RWPE2 (cell line): ENCODE data around the gene INHBB.
A peak's percentile ranks its signal among the peaks of the same experiment; 100 is the strongest.

ENCODE experiments used
- ATAC-seq: fragments of 200-7000 bp; cut with Tn5 transposase; 3 replicates; pipeline ENCODE4 v1.9.1; 2021; ENCODE audit warnings: low read depth
- DNase-seq: peaks from one replicate; pipeline ENCODE4 v3.0.0-alpha.2; 2020; ENCODE audit warnings: low spot score
- H3K27ac ChIP-seq: fragments of 450-650 bp; 2 replicates; pipeline ENCODE4 v1.5.1; 2017; ENCODE audit warnings: mild to moderate bottlenecking; ENCODE audit not compliant: poor library complexity, severe bottlenecking
- H3K27me3 ChIP-seq: fragments of 250-450 bp; sonication (Bioruptor Pico); 2 replicates; pipeline ENCODE4 v1.5.1; 2021; ENCODE audit warnings: mild to moderate bottlenecking, moderate library complexity; ENCODE audit not compliant: insufficient read depth, poor library complexity, severe bottlenecking
- H3K36me3 ChIP-seq: fragments of 250-450 bp; sonication (Bioruptor Pico); 2 replicates; pipeline ENCODE4 v1.5.1; 2020; ENCODE audit warnings: low read depth, mild to moderate bottlenecking, moderate library complexity
- H3K4me1 ChIP-seq: fragments of 250-450 bp; sonication (Bioruptor Pico); 2 replicates; pipeline ENCODE4 v1.5.1; 2021; ENCODE audit warnings: mild to moderate bottlenecking, moderate library complexity; ENCODE audit not compliant: insufficient read depth, poor library complexity, severe bottlenecking
- H3K4me3 ChIP-seq: fragments of 250-450 bp; sonication (Bioruptor Pico); 2 replicates; pipeline ENCODE4 v1.5.1; 2021; ENCODE audit warnings: mild to moderate bottlenecking, moderate library complexity; ENCODE audit not compliant: severe bottlenecking
- H3K9me3 ChIP-seq: fragments of 250-450 bp; sonication (Bioruptor Pico); 2 replicates; pipeline ENCODE4 v1.5.1; 2021; ENCODE audit warnings: mild to moderate bottlenecking, moderate library complexity; ENCODE audit not compliant: severe bottlenecking
- TF ChIP-seq, protein P1 (sequence below): fragments of 450-650 bp; IDR thresholded peaks from one replicate; pipeline ENCODE4 v1.5.1; 2017; ENCODE audit warnings: mild to moderate bottlenecking, moderate library complexity; ENCODE audit not compliant: poor library complexity, severe bottlenecking

The INHBB gene

DNA sequence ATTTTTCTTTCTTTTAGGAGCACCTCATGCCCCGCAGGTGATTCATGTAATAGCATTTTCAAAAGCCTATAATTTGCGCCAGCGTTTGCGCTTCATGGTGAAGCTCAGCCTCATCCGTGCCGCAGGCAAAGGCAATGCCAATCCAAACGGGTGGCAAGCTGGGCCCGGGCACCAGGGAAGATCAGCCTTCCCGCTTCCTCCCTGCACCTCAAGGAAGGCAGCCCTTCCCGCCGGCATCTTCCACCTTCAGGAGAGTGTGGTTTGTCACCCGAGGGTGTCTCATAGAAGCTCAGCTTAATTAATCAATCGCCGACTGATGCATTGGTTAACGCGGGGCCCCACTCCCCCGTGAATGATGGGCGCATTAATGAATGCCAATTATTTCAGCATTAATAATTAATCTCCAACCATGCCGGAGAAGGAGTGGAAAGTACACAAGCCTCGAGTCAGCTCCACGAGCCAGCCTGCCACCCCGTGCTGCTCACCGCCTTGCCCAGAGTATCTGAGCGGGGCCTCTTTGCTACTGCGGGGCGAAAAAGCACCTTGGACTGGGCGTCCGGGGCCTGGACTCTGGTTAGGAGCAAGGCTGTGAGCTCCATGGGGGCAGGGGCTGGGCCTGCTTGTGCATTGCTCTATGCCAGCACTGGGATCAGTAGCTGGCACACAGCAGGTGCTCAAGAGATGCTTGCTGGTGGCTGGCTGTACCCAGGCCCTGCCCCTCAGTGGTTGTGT is 13.0 kb downstream of the INHBB start:
- Histone ChIP-seq H3K4me3 (no peak overlapping the region), H3K9me3 (no peaks in the 10 kb centered on the region), H3K27me3 (no peaks in the 10 kb centered on the region), H3K27ac (no peak overlapping the region), H3K36me3 (no peaks in the 10 kb centered on the region), H3K4me1 (no peaks in the 10 kb centered on the region)
- DNase-seq (no peak), ATAC-seq (no peak)
- TF ChIP-seq, protein P1, sequence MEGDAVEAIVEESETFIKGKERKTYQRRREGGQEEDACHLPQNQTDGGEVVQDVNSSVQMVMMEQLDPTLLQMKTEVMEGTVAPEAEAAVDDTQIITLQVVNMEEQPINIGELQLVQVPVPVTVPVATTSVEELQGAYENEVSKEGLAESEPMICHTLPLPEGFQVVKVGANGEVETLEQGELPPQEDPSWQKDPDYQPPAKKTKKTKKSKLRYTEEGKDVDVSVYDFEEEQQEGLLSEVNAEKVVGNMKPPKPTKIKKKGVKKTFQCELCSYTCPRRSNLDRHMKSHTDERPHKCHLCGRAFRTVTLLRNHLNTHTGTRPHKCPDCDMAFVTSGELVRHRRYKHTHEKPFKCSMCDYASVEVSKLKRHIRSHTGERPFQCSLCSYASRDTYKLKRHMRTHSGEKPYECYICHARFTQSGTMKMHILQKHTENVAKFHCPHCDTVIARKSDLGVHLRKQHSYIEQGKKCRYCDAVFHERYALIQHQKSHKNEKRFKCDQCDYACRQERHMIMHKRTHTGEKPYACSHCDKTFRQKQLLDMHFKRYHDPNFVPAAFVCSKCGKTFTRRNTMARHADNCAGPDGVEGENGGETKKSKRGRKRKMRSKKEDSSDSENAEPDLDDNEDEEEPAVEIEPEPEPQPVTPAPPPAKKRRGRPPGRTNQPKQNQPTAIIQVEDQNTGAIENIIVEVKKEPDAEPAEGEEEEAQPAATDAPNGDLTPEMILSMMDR = no peak

DNA sequence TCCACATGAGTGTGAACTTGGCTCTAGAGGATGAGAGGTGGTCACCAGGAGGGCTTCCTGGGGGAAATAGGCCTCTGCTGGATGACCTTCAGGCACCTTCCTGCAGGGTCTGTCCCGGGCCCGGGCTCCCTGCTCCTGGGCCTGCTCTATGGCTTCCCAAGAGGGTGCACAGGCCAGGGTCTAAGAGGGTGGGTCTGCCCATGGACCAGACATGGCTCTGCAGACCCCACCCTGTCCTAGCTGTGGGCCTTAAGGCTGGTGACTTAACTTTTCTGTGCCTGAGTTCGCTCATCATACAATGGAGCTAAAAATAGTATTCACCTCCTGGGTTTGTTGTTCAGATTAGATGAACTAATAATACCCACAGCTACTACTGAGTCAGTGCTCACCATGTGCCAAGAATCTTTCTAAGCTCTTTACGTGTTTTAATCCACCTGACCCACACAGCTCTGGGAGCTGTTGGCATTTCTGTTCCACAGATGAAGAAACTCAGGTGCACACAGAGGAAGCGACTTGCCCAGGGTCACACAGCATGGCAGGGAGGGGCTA is 14.4 kb downstream of the INHBB start:
- no peak overlapping the region for H3K27ac ChIP-seq
- H3K27me3 ChIP-seq = no peaks in the 10 kb centered on the region
- no peak overlapping the region for H3K4me3 ChIP-seq
- no peaks in the 10 kb centered on the region for H3K36me3 ChIP-seq
- no peaks in the 10 kb centered on the region for H3K9me3 ChIP-seq
- H3K4me1 ChIP-seq = no peaks in the 10 kb centered on the region
- peak; percentile 23; the same call in 1 of the 3 replicates for ATAC-seq
- TF ChIP-seq, protein P1 = no peak
- DNase-seq = no peak

DNA sequence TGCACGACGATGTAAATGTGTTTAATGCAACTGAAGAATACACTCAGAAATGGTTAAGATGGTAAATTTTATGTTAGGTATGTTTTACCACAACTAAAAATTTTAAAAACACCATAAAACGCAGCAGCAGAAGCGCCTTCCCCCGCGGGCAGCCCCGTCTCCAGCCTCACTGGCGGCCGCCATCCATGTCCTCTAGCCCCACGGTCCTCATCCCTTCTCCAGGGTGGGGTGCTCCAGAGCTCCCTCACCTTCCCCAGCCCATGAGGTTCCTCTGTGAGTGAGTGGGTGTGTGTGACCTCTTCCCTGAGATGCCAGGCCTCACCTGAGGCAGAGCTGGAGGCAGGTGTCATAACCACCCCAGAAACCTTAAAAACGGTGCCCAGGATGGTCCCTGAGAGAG is 17.0 kb downstream of the INHBB start:
- Histone ChIP-seq H3K4me3 (no peak overlapping the region), H3K36me3 (no peaks in the 10 kb centered on the region), H3K27ac (no peak overlapping the region), H3K4me1 (peaks cover 1% of the 10 kb centered on the region), H3K27me3 (no peaks in the 10 kb centered on the region), H3K9me3 (no peaks in the 10 kb centered on the region)
- ATAC-seq = no peak
- TF ChIP-seq, protein P1 = no peak
- DNase-seq = no peak

DNA sequence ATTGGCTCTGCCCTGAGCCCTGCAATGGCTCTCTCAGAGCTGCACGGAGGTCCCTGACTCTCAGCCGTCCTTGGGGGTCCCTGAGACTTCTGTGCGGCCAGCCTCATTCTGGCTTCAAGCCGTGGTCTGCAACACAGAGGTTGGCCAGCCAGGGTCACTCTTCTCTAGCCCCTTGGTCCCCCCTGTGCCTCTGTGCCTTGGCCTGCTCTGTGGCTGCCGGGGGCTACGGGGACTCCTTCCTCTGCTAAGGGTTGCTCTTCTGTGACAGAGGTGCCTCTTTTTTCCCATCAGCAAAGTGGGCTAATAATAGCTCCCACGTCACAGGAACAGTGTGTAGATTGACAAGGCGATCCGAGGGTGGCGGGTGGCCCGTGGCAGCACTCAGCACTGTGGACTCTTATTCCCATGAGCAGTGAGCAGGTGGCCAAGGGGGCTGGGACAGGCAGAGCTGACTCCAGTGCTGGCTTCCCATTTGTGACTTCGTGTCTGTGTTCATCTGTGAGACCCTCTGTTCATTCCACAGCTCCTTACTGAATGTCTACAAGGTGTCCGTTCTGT is 19.4 kb downstream of the INHBB start:
- TF ChIP-seq, protein P1 = no peak
- Histone ChIP-seq H3K36me3 (no peaks in the 10 kb centered on the region), H3K4me1 (peaks cover 4% of the 10 kb centered on the region), H3K4me3 (no peak overlapping the region), H3K9me3 (no peaks in the 10 kb centered on the region), H3K27ac (no peak overlapping the region), H3K27me3 (no peaks in the 10 kb centered on the region)
- DNase-seq (no peak), ATAC-seq (no peak)

DNA sequence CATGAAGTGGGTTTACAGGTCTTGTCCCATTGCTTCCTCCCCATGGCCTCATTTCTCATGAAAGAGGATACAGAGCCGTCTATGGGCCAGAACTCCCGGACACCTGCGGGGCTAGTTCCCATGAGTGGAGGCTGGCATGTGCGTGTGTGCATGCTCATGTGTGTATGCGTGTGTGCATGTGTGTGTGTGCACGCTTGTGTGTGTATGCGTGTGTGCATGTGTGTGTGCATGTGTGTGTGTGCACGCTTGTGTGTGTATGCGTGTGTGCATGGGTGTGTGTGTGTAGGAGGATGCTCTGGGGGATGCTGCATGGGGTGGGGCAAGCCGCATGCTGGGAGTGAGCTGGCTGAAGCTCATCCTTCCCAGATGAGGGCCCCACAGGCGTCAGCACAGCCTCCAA is 20.8 kb downstream of the INHBB start:
- TF ChIP-seq, protein P1 = no peak
- Histone ChIP-seq H3K4me1 (peaks cover 4% of the 10 kb centered on the region), H3K9me3 (no peaks in the 10 kb centered on the region), H3K4me3 (no peak overlapping the region), H3K27ac (no peak overlapping the region), H3K27me3 (no peaks in the 10 kb centered on the region), H3K36me3 (no peaks in the 10 kb centered on the region)
- ATAC-seq (no peak), DNase-seq (no peak)
